ENCODE results near the gene ETHE1. TPM values are rescaled to one million over a fixed set of nuclear protein-coding genes. Genes with fewer than 3 reads are reported as not detected.
"Not testable (repeated sequence)": the region's sequence is repeated elsewhere in the genome, so short reads cannot be mapped to it uniquely, and the experiment has no call there.

ETHE1 gene
- total RNA-seq, 1 donor from 2014 or later = 59.7 TPM

DNA sequence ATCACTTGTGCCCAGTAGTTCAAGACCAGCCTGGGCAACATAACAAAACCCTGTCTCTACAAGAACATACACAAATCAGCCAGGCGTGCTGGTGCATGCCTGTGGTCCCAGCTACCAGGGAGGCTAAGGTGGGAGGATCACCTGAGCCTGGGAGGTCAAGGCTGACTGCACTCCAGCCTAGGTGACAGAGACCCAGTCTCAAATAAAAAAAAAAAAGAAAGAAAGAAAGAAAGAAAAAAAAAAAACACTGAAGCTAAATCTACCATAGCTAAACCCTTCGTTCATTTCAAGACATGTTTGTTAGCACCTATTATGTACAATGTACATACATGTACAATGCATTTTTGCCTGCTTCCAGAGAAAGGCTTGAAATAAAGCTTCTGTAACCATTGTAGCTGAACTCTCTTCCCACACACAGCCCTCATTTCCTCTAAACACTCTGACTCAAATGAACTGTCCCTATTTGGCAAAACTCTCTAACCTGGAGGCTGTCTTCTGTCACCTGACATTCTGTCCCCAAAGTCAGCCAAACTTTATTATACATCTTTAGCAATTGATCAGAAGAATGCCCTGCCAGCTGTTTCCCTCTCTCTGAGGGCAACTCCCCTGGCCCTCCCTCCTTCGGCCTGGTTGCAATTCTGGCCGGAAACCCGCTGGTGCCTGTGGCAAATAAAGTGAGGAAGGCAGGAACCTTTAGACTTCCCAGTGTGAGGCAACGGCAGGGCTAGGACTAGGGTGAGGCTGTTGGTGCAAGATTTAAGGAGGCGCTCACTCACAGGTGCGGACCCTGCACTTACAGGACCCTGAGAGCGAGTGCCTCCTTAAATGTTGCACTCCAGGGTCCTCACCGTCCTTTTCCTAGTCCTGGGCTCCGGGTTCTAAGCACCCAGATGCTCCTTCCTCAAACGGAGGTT lies 1.8 kb downstream of the ETHE1 start:
- peak overlapping the region; percentile 84 for H3K4me3 Mint-ChIP-seq
- peak; percentile 82 for DNase-seq

DNA sequence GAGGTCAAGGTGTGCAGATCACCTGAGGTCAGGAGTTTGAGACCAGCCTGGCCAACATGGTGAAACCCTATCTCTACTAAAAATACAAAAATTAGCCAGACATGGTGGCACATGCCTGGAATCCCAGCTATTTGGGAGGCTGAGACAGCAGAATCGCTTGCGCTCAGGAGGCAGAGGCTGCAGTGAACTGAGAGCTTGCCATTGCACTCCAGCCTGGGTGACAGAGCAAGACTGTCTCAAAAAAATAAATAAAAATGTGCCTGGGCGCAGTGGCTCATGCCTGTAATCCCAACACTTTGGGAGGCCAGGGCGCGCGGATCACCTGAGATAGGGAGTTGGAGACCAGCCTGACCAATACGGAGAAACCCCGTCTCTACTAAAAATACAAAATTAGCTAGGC lies 3.3 kb downstream of the ETHE1 start:
- intact Hi-C loops (cut with micrococcal nuclease); H3K27me3 Mint-ChIP-seq; H3K4me3 Mint-ChIP-seq; H3K27ac Mint-ChIP-seq; DNase-seq; H3K9me3 Mint-ChIP-seq: not testable (repeated sequence)
- H3K36me3 Mint-ChIP-seq (ENCODE audit: low read depth) = peaks cover 15% of the 10 kb centered on the region
- H3K4me1 Mint-ChIP-seq = peaks cover 31% of the 10 kb centered on the region

More for the DNA sequence above, 1.8 kb downstream of the ETHE1 start:
- intact Hi-C loops (cut with micrococcal nuclease) = loop anchor here (1.0 to 5.0 kb wide), 3 partner anchors 8 to 1882 kb away; partner anchors contain the start of genes KCNN4, POLR1G, PPP1R13L and ZNF575
- Mint-ChIP-seq H3K9me3 (no peaks in the 10 kb centered on the region), H3K27ac (peak overlapping the region; percentile 97), H3K4me1 (peaks cover 26% of the 10 kb centered on the region), H3K36me3 (ENCODE audit: low read depth) (peaks cover 11% of the 10 kb centered on the region), H3K27me3 (no peaks in the 10 kb centered on the region)

DNA sequence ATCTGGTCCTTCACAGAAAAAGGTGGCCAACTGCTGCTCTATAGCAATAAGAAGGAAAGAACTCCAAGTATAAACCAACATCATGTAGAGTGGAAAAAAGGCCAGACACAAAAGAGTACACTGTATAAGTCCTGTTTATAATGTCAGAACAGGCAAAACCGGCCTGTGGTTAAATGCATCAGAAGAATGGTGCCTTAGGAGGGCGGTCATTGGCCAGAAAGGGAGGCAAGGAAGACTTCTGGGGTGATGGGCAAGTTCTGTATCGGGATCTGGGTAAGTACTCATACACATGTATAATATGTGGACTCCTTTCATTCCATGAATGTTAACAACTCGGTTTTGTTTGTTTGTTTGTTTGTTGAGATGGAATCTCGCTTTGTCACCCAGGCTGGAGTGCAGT lies 4.1 kb downstream of the ETHE1 start:
- intact Hi-C loops (cut with micrococcal nuclease) = no loop called here

DNA sequence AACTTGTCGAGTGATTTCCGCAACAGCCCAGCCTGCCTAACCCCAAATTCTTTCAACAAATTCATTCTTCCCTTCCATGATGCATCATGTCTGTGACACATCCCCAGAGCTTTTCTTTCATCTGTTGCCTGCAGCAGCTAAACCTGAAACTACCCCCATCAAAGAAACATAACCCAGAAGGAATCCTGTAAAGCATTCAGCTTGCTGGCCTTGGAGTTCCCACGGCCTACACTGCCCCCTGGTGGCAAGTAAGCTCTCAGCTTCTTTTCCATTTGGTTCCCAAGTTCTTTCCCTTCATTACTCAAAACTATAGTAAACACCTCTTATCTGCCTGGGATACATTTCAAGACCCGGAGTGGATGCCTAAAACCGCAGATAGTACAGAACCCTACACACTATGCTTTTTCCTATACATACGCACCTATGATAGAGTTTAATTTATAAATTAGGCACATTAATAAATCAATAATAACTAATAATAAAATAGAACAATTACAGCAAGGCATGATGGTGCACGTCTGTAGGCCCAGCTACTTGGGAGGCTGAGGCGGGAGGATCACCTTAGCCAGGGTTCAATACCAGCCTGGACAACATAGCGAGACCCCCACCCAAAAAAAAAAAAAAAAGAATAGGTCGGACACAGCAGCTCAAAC lies 7.4 kb downstream of the ETHE1 start:
- DNase-seq = peak; percentile 93
- Mint-ChIP-seq H3K36me3 (ENCODE audit: low read depth) (peaks cover 18% of the 10 kb centered on the region), H3K4me3 (no peak overlapping the region), H3K27me3 (no peaks in the 10 kb centered on the region), H3K4me1 (peaks cover 16% of the 10 kb centered on the region), H3K9me3 (no peaks in the 10 kb centered on the region), H3K27ac (peak overlapping the region; percentile 57)
- intact Hi-C loops (cut with micrococcal nuclease) = loop anchor here (1.0 kb wide), 3 partner anchors 15 to 86 kb away; partner anchors contain the start of gene PHLDB3

More for the DNA sequence above, 4.1 kb downstream of the ETHE1 start:
- no peak for DNase-seq
- H3K27ac Mint-ChIP-seq = no peak overlapping the region
- peaks cover 28% of the 10 kb centered on the region for H3K4me1 Mint-ChIP-seq
- peak overlapping the region; percentile 25 for H3K4me3 Mint-ChIP-seq
- H3K27me3 Mint-ChIP-seq = no peaks in the 10 kb centered on the region
- H3K36me3 Mint-ChIP-seq (ENCODE audit: low read depth) = peaks cover 15% of the 10 kb centered on the region
- H3K9me3 Mint-ChIP-seq = no peaks in the 10 kb centered on the region

DNA sequence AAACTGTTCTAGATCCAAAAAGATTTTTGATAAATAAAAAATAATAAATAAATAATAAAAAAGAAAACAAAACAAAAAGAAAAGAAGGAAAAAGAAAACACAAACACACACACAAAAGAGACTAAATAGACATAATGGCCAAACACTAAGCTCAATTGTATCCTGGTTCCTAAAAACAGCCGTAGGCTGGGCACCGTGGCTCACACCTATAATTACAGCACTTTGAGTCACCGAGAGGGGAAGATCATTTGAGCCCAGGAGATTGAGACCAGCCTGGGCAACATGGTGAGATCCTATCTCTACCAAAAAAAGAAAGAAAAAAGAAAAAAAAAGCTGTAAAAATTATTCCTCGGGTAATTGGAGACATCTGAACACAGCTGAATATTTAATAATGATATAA lies 8.9 kb downstream of the ETHE1 start:
- H3K4me3 Mint-ChIP-seq = no peak overlapping the region
- no peak for DNase-seq
- intact Hi-C loops (cut with micrococcal nuclease) = no loop called here
- H3K27me3 Mint-ChIP-seq = no peaks in the 10 kb centered on the region
- H3K9me3 Mint-ChIP-seq = no peaks in the 10 kb centered on the region
- peaks cover 12% of the 10 kb centered on the region for H3K4me1 Mint-ChIP-seq
- H3K36me3 Mint-ChIP-seq (ENCODE audit: low read depth) = peaks cover 20% of the 10 kb centered on the region
- H3K27ac Mint-ChIP-seq = no peak overlapping the region

DNA sequence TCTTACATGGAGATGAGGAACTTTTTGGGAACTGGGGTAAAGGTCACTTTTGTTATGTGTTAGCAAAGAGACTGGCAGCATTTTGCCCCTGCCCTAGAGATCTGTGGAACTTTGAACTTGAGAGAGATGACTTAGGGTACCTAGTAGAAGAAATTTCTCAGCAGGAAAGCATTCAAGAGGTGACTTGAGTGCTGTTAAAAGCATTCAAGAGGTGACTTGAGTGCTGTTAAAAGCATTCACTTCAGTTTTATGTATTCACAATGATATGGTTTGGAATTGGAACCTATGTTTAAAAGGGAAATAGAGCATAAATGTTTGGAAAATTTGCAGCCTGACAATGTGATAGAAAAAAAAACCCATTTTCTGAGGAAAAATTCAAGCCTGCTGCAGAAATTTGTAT lies 14.6 kb downstream of the ETHE1 start:
- DNase-seq; H3K27me3 Mint-ChIP-seq; H3K4me3 Mint-ChIP-seq; H3K27ac Mint-ChIP-seq; H3K4me1 Mint-ChIP-seq; intact Hi-C loops (cut with micrococcal nuclease); H3K9me3 Mint-ChIP-seq: not testable (repeated sequence)
- peaks cover 37% of the 10 kb centered on the region for H3K36me3 Mint-ChIP-seq (ENCODE audit: low read depth)

DNA sequence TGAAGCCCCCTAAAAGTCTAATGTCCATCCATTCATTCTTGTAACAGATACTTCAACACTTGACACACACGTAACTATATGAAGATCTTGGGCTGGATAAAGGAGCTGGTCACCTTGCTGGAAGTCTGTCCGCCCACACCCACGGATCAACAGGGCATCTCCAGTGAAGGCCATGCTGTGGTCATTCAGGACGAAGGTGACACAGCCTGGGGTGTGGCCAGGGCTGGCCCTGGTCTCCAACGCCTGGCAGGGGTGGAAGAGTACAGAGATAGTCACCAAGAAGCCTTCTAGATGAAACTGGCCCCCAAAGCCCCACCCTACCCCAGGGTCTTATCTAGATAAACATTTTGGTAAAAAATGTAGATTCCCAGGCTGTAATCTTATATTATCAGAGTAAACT lies 15.7 kb downstream of the ETHE1 start:
- H3K27ac Mint-ChIP-seq = no peak overlapping the region
- H3K4me3 Mint-ChIP-seq = no peak overlapping the region
- intact Hi-C loops (cut with micrococcal nuclease) = no loop called here
- H3K9me3 Mint-ChIP-seq = no peaks in the 10 kb centered on the region
- H3K4me1 Mint-ChIP-seq = peaks cover 1% of the 10 kb centered on the region
- DNase-seq = no peak
- peaks cover 36% of the 10 kb centered on the region for H3K36me3 Mint-ChIP-seq (ENCODE audit: low read depth)
- H3K27me3 Mint-ChIP-seq = no peaks in the 10 kb centered on the region

DNA sequence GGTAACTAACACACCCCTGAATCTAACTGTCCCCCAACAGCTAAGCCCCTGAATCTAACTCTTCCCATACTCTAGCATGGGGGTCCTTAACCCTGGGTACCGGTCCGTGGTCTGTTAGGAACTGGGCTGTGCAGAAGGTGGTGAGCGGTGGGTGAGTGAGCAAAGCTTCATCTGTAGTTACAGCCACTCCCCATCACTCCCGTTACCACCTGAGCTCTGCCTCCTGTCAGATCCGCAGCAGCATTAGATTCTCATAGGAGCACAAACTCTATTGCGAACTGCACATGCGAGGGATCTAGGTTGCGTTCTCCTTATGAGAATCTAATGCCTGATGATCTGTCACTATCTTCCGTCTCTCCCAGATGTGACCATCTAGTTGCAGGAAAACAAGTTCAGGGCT lies 16.3 kb downstream of the ETHE1 start:
- no peaks in the 10 kb centered on the region for H3K9me3 Mint-ChIP-seq
- intact Hi-C loops (cut with micrococcal nuclease) = no loop called here
- H3K27ac Mint-ChIP-seq = no peak overlapping the region
- H3K36me3 Mint-ChIP-seq (ENCODE audit: low read depth) = peaks cover 40% of the 10 kb centered on the region
- no peaks in the 10 kb centered on the region for H3K27me3 Mint-ChIP-seq
- H3K4me1 Mint-ChIP-seq = peaks cover 4% of the 10 kb centered on the region
- DNase-seq = no peak
- no peak overlapping the region for H3K4me3 Mint-ChIP-seq

DNA sequence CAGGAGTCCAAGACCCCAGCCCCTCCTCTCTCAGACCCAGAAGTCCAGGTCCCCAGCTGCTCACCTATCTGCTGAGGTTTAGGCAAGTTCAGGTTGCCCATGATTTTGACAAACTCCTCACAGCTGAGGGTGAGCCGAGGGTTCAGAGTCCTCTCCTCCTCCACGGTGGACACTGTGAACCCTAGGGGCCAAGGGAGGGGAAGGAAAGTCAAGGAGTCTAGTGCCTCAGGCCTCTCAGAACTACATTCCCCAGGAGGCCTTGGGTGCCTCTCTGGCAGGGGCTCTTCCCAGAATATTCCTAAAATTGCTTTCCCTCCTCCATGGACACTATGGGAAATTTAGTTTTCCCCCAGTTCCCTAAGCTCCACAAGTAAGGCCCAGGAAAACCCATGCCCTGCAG lies 19.1 kb downstream of the ETHE1 start:
- Mint-ChIP-seq H3K4me1 (peaks cover 21% of the 10 kb centered on the region), H3K27me3 (no peaks in the 10 kb centered on the region), H3K36me3 (ENCODE audit: low read depth) (peaks cover 40% of the 10 kb centered on the region), H3K27ac (no peak overlapping the region), H3K4me3 (no peak overlapping the region), H3K9me3 (no peaks in the 10 kb centered on the region)
- intact Hi-C loops (cut with micrococcal nuclease) = no loop called here
- no peak for DNase-seq

DNA sequence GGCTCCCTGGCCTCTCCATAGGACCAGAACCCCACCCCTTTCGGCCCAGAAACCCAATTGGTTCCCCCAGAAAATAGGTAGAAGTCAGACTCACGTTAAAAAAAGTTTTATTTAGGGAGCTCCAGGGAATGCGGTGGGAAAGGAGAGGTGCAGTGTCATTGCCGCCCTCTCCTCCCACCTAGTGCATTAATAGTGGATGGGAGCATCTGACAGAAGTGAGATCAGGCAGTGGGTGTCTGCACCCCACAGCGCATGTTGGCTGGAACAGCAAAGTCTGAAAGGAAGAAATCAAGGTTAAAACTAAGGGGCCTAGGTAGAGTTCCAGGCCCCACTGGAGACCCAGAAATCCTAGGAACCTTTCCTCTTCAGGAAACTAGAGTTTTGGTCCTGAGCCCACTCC lies 20.4 kb downstream of the ETHE1 start:
- Mint-ChIP-seq H3K9me3 (no peaks in the 10 kb centered on the region), H3K27ac (peak overlapping the region; percentile 20), H3K36me3 (ENCODE audit: low read depth) (peaks cover 45% of the 10 kb centered on the region), H3K27me3 (no peaks in the 10 kb centered on the region), H3K4me3 (no peak overlapping the region), H3K4me1 (peaks cover 23% of the 10 kb centered on the region)
- no peak for DNase-seq
- intact Hi-C loops (cut with micrococcal nuclease) = no loop called here

DNA sequence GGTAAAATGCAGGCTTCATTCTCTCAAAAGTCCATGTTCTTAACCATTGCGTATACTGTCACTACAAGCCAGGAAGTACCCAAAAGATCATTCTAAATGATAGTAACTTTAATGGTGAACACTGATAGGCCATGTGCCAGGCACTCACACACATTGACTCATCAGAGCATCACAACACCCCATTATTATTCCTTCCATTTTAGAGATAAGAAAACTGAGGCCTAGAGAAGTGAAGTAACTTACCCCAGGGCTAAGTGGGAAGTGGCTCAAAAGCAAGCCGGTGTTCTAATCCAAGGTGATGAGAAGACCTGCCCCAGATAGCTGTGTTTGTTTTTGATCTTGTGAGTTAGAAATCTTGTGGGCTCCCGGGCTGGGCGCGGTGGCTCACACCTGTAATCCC lies 21.1 kb downstream of the ETHE1 start:
- no peak overlapping the region for H3K4me3 Mint-ChIP-seq
- H3K9me3 Mint-ChIP-seq = no peaks in the 10 kb centered on the region
- no peak for DNase-seq
- H3K36me3 Mint-ChIP-seq (ENCODE audit: low read depth) = peaks cover 41% of the 10 kb centered on the region
- H3K4me1 Mint-ChIP-seq = peaks cover 23% of the 10 kb centered on the region
- intact Hi-C loops (cut with micrococcal nuclease) = loop anchor here (2.0 kb wide), 1 partner anchor 27 kb away; the partner anchor contains the start of gene ZNF575
- no peak overlapping the region for H3K27ac Mint-ChIP-seq
- no peaks in the 10 kb centered on the region for H3K27me3 Mint-ChIP-seq

DNA sequence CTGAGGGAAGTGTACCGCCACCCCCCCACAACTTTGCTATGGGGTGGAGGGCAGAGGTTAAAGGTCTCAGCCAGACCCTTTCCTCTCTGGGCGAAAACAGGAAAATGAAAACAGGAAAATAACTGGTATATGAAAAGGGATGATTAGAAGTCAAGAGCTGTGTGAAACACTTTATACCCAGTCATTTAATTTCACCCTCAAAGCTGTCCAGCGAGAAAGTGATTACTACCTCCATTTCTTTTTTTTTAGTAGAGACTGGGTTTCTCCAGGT lies 21.9 kb downstream of the ETHE1 start:
- Mint-ChIP-seq H3K4me1 (peaks cover 25% of the 10 kb centered on the region), H3K36me3 (ENCODE audit: low read depth) (peaks cover 40% of the 10 kb centered on the region), H3K9me3 (no peaks in the 10 kb centered on the region), H3K27ac (peak overlapping the region; percentile 48), H3K27me3 (no peaks in the 10 kb centered on the region), H3K4me3 (peak overlapping the region; percentile 93)
- no peak for DNase-seq
- intact Hi-C loops (cut with micrococcal nuclease) = loop anchor here (2.0 kb wide), 1 partner anchor 28 kb away; the partner anchor contains the start of gene ZNF575

DNA sequence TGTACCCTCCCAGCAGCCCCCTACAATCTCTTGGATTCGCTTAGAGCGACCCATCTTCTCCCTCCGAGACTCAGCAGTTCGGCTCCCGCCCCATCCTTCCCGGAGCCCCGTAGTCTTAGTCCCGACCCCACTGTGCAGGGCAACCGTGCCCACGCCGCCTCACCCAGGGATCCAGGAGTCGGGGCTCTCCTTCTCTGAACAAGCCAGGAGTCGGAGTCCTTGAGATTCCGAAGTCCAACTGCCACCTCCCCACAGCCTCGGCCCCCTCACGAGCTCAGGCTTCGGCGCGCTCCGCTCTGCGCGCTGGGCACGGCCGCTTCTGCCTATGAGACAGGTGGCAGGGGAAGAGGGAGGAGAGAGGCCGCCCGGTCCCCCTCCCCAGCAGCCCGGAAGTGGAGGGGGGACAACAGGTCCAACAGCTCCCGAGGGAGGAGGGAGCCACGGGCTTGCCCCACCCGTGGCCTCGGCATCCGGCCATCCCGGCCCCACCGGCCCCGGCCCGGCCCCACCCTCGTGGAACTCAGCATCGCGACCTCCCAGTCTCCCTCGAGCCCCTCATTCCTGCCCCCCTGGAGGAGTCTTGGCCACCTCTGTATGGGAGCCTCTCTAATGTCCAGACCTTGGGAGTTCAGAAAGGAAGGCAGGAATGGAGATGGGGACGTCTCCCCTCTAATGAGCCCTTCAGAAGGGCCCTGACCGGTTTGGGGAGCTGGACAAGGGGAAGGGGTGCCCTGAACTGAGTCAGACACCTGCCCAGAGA lies 22.4 kb downstream of the ETHE1 start, which contains the start of gene PHLDB3:
PHLDB3 (minus strand) TSS at position 321 of the 760 bp plus-strand sequence. CDS start 628 bp downstream, outside the sequence.
- peaks cover 25% of the 10 kb centered on the region for H3K4me1 Mint-ChIP-seq
- H3K36me3 Mint-ChIP-seq (ENCODE audit: low read depth) = peaks cover 35% of the 10 kb centered on the region
- peak within 1 kb of the TSS; percentile 93 for H3K4me3 Mint-ChIP-seq
- H3K9me3 Mint-ChIP-seq = no peaks in the 10 kb centered on the region
- H3K27ac Mint-ChIP-seq = peak within 1 kb of the TSS; percentile 94
- H3K27me3 Mint-ChIP-seq = no peaks in the 10 kb centered on the region
- intact Hi-C loops (cut with micrococcal nuclease) = loop anchor here (1.0 to 2.0 kb wide), 4 partner anchors 15 to 57 kb away; partner anchors contain the start of gene ZNF575
- peak; percentile 85 for DNase-seq
